Panc1 (cell line): ENCODE results near the gene SPANXN2.

Experiments
- POLR2AphosphoS5 ChIP-seq: IDR thresholded peaks from 2 replicates; pipeline ENCODE4 v1.6.1; 2012; ENCODE audit warnings: mild to moderate bottlenecking, low read depth, low read length, moderate library complexity
- SIN3A ChIP-seq: IDR thresholded peaks from 2 replicates; pipeline ENCODE4 v1.6.1; 2012; ENCODE audit warnings: low read depth, mild to moderate bottlenecking, low read length, moderate library complexity, borderline replicate concordance; ENCODE audit not compliant: insufficient read depth
- TF ChIP-seq, protein P1 (sequence below): fragments of 450-650 bp; IDR thresholded peaks from 2 replicates; pipeline ENCODE4 v1.5.1; 2017; ENCODE audit warnings: mild to moderate bottlenecking
- TF ChIP-seq, protein P2 (sequence below), 2 experiments: IDR thresholded peaks; 2 replicates each; pipeline ENCODE4 v1.6.1; 2011 to 2012; ENCODE audit warnings: low read depth in 2 of 2, control low read depth in 1 of 2, low read length in 1 of 2, mild to moderate bottlenecking in 1 of 2, moderate library complexity in 1 of 2; ENCODE audit not compliant: insufficient read depth in 1 of 2

DNA sequence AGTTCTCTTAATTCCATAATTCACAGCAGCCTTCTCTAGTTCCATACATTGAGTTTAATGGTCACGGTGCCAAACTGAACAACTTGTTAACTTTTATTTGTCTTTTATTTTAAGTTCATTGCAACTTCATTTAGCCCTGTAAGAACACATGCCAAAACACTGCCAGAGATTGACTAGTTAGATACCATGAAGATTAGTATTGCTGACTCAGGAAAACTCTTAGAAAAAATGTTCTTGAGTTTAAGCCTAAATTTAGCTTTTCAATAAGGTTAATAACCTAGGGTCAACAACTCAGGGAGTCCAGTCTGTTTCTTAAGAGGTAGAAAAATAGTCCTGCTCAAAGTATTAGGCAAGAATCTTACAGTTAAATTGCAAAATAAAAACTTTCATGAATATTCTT lies 25.7 kb downstream of the SPANXN2 start:
- TF ChIP-seq POLR2AphosphoS5 (no peak), SIN3A (no peak)
- TF ChIP-seq, protein P1, sequence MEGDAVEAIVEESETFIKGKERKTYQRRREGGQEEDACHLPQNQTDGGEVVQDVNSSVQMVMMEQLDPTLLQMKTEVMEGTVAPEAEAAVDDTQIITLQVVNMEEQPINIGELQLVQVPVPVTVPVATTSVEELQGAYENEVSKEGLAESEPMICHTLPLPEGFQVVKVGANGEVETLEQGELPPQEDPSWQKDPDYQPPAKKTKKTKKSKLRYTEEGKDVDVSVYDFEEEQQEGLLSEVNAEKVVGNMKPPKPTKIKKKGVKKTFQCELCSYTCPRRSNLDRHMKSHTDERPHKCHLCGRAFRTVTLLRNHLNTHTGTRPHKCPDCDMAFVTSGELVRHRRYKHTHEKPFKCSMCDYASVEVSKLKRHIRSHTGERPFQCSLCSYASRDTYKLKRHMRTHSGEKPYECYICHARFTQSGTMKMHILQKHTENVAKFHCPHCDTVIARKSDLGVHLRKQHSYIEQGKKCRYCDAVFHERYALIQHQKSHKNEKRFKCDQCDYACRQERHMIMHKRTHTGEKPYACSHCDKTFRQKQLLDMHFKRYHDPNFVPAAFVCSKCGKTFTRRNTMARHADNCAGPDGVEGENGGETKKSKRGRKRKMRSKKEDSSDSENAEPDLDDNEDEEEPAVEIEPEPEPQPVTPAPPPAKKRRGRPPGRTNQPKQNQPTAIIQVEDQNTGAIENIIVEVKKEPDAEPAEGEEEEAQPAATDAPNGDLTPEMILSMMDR, result no peak
- TF ChIP-seq, protein P2, sequence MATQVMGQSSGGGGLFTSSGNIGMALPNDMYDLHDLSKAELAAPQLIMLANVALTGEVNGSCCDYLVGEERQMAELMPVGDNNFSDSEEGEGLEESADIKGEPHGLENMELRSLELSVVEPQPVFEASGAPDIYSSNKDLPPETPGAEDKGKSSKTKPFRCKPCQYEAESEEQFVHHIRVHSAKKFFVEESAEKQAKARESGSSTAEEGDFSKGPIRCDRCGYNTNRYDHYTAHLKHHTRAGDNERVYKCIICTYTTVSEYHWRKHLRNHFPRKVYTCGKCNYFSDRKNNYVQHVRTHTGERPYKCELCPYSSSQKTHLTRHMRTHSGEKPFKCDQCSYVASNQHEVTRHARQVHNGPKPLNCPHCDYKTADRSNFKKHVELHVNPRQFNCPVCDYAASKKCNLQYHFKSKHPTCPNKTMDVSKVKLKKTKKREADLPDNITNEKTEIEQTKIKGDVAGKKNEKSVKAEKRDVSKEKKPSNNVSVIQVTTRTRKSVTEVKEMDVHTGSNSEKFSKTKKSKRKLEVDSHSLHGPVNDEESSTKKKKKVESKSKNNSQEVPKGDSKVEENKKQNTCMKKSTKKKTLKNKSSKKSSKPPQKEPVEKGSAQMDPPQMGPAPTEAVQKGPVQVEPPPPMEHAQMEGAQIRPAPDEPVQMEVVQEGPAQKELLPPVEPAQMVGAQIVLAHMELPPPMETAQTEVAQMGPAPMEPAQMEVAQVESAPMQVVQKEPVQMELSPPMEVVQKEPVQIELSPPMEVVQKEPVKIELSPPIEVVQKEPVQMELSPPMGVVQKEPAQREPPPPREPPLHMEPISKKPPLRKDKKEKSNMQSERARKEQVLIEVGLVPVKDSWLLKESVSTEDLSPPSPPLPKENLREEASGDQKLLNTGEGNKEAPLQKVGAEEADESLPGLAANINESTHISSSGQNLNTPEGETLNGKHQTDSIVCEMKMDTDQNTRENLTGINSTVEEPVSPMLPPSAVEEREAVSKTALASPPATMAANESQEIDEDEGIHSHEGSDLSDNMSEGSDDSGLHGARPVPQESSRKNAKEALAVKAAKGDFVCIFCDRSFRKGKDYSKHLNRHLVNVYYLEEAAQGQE (IDR thresholded peaks at IDR 0.05; ENCODE audit: insufficient read depth in 1 of 2, low read depth in 2 of 2, low read length in 1 of 2), result no peak
